Skeletal muscle satellite cell (primary cell): ENCODE results near the gene LRMDA.

ENCODE experiments used
- H3K27me3 ChIP-seq: 2 replicates; pipeline ENCODE4 v1.7.0; 2013; ENCODE audit warnings: low read length; ENCODE audit not compliant: control insufficient read depth, insufficient read depth
- H3K36me3 ChIP-seq: 2 replicates; pipeline ENCODE4 v1.7.0; 2013; ENCODE audit warnings: mild to moderate bottlenecking, control low read depth, low read length; ENCODE audit not compliant: insufficient read depth
- H3K4me1 ChIP-seq: 2 replicates; pipeline ENCODE4 v1.7.0; 2013; ENCODE audit warnings: low read length; ENCODE audit not compliant: control insufficient read depth, insufficient read depth
- H3K4me2 ChIP-seq: 2 replicates; pipeline ENCODE4 v1.7.0; 2013; ENCODE audit warnings: mild to moderate bottlenecking, low read length
- H3K4me3 ChIP-seq: 2 replicates; pipeline ENCODE4 v1.7.0; 2013; ENCODE audit warnings: low read length
- H3K9ac ChIP-seq: 2 replicates; pipeline ENCODE4 v1.7.0; 2013; ENCODE audit warnings: mild to moderate bottlenecking, low read depth, low read length, moderate library complexity
- H3K9me3 ChIP-seq: replicated peaks from 2 replicates; pipeline ENCODE4 v1.7.0; 2013; ENCODE audit warnings: mild to moderate bottlenecking, control low read depth, low read length

LRMDA gene

DNA sequence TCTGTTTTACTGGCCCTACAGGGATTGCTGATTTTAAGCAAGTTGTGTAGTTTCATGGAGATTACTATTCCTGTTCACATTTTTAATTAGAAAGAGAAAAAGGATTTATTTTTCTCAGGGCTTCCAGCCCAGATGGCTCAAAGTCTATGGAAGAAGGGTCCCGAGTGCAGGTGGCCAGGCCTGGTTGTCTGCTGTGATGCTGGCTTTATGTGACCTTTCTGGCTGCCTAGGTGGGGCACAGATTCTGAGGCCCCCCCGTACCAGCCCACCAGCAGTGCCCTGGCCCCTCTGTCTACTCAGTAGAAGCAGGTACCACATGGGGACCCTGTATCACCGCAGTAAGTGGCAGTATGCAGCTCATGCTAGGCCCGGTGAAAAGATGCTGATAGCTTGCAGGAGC is 426.5 kb downstream of the LRMDA start:
- no peak overlapping the region for H3K4me3 ChIP-seq
- no peaks in the 10 kb centered on the region for H3K4me1 ChIP-seq
- H3K36me3 ChIP-seq = no peaks in the 10 kb centered on the region
- no peak overlapping the region for H3K9ac ChIP-seq
- no peaks in the 10 kb centered on the region for H3K27me3 ChIP-seq
- no peak overlapping the region for H3K4me2 ChIP-seq
- H3K9me3 ChIP-seq = no peaks in the 10 kb centered on the region

GRCh38 chr10:75858339-75858738 is 426.9 kb downstream of the LRMDA start:
- Histone ChIP-seq H3K4me3 (no peak overlapping the region), H3K36me3 (no peaks in the 10 kb centered on the region), H3K4me1 (no peaks in the 10 kb centered on the region), H3K9me3 (no peaks in the 10 kb centered on the region), H3K9ac (no peak overlapping the region), H3K27me3 (no peaks in the 10 kb centered on the region), H3K4me2 (no peak overlapping the region)

DNA sequence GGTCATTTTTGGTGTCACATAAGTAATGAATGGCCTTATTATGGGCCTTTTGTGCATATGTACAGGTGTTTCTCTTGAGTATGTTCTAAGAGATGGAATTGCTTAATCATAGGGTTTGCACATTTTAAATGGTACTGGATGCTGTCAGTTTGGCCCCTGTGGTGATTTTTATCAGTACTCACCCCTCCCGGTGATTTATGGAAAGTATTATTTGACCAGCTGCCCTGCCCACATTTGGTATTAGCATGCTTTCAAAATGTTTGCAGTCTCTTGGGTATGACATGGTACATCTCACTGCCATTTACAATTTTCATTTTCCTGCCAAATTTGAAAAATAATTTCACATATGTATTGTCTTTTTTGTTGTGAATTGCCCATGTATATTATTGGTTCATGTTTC is 427.7 kb downstream of the LRMDA start:
- Histone ChIP-seq H3K27me3 (no peaks in the 10 kb centered on the region), H3K4me2 (no peak overlapping the region), H3K9ac (no peak overlapping the region), H3K36me3 (no peaks in the 10 kb centered on the region), H3K9me3 (no peaks in the 10 kb centered on the region), H3K4me1 (no peaks in the 10 kb centered on the region), H3K4me3 (no peak overlapping the region)

DNA sequence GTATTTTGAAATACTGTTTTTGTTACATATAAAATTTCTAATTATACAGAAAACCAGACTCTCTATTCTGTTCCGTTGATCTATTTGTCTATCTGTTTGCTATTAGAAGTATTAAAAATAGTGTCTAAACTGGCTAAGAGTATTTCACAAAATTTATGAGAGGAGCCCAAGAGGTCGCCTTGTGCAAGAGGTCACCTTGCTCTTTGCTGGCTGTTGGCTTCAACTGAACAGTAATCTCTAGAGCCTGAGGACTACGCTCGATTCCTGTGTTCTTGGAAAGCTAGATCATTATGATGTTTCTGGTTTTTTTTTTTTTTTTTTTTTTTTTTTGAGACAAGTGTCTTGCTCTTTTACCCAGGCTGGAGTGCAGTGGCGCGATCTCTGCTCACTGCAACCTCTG is 428.6 kb downstream of the LRMDA start:
- Histone ChIP-seq H3K9ac (no peak overlapping the region), H3K4me2 (no peak overlapping the region), H3K4me1 (no peaks in the 10 kb centered on the region), H3K4me3 (no peak overlapping the region), H3K9me3 (no peaks in the 10 kb centered on the region), H3K27me3 (no peaks in the 10 kb centered on the region), H3K36me3 (no peaks in the 10 kb centered on the region)

DNA sequence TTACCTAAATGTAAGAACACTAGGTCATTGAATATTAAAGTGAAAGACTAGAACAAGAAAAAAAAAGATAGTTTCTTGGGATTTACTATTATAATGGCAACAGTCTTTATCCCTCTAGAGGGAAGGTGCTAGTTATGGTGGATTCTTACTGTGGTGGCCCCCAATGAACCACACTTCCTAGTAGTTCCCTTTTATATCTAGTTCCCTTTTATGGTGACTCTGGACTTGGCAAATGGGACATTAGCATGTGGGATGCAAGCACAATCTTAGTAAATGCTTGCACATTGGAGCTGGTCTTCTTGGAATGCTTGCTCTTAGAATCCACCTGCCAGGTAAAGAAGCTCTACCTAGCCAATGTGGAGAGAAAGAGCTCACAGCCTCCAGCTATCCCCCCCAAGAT is 430.2 kb downstream of the LRMDA start:
- Histone ChIP-seq H3K36me3 (no peaks in the 10 kb centered on the region), H3K27me3 (no peaks in the 10 kb centered on the region), H3K4me3 (no peak overlapping the region), H3K4me2 (no peak overlapping the region), H3K9me3 (no peaks in the 10 kb centered on the region), H3K9ac (no peak overlapping the region), H3K4me1 (no peaks in the 10 kb centered on the region)

- Histone ChIP-seq H3K9ac (no peak overlapping the region), H3K4me2 (no peak overlapping the region), H3K36me3 (no peaks in the 10 kb centered on the region), H3K9me3 (no peaks in the 10 kb centered on the region), H3K4me3 (no peak overlapping the region), H3K27me3 (no peaks in the 10 kb centered on the region), H3K4me1 (no peaks in the 10 kb centered on the region)
Measured at GRCh38 chr10:75862935-75863334, 431.5 kb downstream of the LRMDA start.

DNA sequence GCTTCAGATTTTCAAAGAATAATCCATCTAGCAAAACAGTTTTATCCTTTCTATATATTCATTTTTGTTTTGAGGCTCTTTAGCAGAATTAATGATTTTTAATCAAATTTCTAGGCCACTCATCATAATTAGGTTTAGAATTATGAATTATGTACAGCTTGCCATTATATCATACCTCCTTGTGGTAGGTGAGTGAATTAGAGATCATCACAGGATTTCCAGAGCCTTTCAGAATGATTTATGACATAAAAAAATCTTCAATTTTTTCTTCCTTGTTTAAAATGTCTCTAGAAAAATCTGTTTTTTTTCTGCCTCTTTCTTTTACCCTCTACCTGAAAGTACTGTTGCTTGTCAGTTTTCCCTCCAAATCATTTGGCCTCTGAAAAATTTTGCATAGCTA is 433.3 kb downstream of the LRMDA start:
- Histone ChIP-seq H3K4me1 (no peaks in the 10 kb centered on the region), H3K9ac (no peak overlapping the region), H3K36me3 (no peaks in the 10 kb centered on the region), H3K27me3 (no peaks in the 10 kb centered on the region), H3K4me3 (no peak overlapping the region), H3K9me3 (no peaks in the 10 kb centered on the region), H3K4me2 (no peak overlapping the region)

DNA sequence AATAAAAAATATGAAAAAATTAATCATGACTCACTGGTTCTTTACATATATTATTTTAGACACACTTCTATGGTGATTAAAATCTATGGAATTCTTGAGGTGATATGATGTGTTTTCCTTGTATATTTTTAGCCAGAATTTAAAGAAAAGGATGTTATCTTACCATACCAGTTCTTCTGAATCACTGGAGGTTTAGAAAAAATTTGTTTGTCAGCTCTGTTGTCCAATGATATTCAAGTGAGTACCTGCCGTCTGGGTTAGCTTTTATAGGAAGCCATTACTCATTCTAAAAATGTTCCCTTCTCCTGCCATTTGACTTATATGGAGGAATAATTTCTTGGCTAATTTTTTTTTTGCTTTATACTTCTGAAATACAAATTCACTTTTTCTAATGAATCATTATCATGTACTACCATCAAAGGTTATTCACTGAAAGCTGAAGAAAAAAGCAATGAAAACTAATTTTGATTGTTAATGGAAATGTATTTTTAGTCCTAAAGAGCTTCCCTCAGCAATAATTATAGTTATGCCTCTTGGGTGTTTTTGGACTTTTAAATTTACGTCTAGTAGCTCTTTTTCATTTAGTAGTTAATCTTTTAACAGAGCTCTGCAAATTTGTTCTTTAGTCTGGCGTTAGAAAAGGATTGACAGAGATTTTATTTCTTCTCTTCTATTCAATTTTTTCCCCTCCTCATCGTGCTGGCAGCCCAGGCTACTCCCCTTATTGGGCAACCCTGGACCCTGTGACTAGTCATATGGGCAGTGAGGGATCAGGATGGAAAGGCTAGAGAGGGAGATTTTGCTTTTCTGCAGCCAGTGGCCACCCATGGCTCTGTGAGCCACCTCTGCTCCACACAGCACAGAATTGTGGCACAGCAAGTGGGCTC is 434.2 kb downstream of the LRMDA start:
- no peaks in the 10 kb centered on the region for H3K9me3 ChIP-seq
- H3K9ac ChIP-seq = no peak overlapping the region
- no peaks in the 10 kb centered on the region for H3K4me1 ChIP-seq
- H3K4me2 ChIP-seq = no peak overlapping the region
- H3K4me3 ChIP-seq = no peak overlapping the region
- no peaks in the 10 kb centered on the region for H3K27me3 ChIP-seq
- no peaks in the 10 kb centered on the region for H3K36me3 ChIP-seq

- Histone ChIP-seq H3K4me3 (no peak overlapping the region), H3K9ac (no peak overlapping the region)
Measured at GRCh38 chr10:75866300-75866625, 434.8 kb downstream of the LRMDA start.

GRCh38 chr10:75866731-75867130 is 435.3 kb downstream of the LRMDA start:
- peaks cover 6% of the 10 kb centered on the region for H3K27me3 ChIP-seq
- no peak overlapping the region for H3K4me3 ChIP-seq
- no peaks in the 10 kb centered on the region for H3K4me1 ChIP-seq
- H3K36me3 ChIP-seq = no peaks in the 10 kb centered on the region
- no peaks in the 10 kb centered on the region for H3K9me3 ChIP-seq
- no peak overlapping the region for H3K9ac ChIP-seq
- no peak overlapping the region for H3K4me2 ChIP-seq

More at GRCh38 chr10:75866300-75866625, 434.8 kb downstream of the LRMDA start:
- Histone ChIP-seq H3K4me2 (no peak overlapping the region), H3K9me3 (no peaks in the 10 kb centered on the region), H3K4me1 (no peaks in the 10 kb centered on the region), H3K36me3 (no peaks in the 10 kb centered on the region), H3K27me3 (peaks cover 5% of the 10 kb centered on the region)

- peaks cover 6% of the 10 kb centered on the region for H3K27me3 ChIP-seq
- no peaks in the 10 kb centered on the region for H3K4me1 ChIP-seq
- no peak overlapping the region for H3K4me2 ChIP-seq
- no peak overlapping the region for H3K9ac ChIP-seq
- H3K9me3 ChIP-seq = no peaks in the 10 kb centered on the region
- H3K36me3 ChIP-seq = no peaks in the 10 kb centered on the region
- no peak overlapping the region for H3K4me3 ChIP-seq
Measured at GRCh38 chr10:75868574-75868973, 437.1 kb downstream of the LRMDA start.

DNA sequence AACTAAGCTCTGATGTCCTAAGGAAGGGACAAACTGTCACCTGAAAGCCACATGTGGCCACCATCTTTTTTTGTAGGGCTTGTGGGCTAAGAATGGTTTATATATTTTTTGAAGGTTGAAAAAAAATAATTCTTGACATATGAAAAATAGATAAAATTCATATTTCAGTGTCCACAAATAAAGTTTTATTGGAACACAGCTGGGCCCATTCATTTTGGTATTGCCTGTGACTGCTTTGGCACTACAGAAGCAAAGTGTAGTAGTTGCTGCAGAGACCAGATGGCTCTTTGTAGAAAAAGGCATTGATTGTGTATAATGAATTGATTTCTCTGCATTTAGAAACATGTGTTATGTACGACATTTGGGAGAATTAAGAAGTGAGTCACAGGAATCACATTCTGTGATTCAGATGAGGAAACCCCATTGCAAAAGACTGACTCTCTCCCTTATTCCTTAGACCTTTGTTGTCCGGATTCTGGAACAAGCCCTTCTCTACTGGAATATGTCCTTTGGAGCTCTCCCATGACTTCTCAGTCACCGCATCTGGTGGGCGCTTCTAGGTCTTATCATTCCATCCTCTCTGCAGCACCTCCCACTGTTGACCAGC is 438.7 kb downstream of the LRMDA start:
- Histone ChIP-seq H3K9me3 (no peaks in the 10 kb centered on the region), H3K9ac (no peak overlapping the region), H3K4me2 (no peak overlapping the region), H3K27me3 (peaks cover 6% of the 10 kb centered on the region), H3K4me1 (no peaks in the 10 kb centered on the region), H3K4me3 (no peak overlapping the region), H3K36me3 (no peaks in the 10 kb centered on the region)
